ENCODE results near the gene ARHGAP42. TPM values are rescaled to one million over a fixed set of nuclear protein-coding genes. Genes with fewer than 3 reads are reported as not detected.

The ARHGAP42 gene
- total RNA-seq, 1 experiment from 2014 or later: 26.5 TPM

GRCh38 chr11:100970283-100971164, 283.4 kb downstream of the ARHGAP42 start:
- Histone ChIP-seq H3K4me3 (no peak overlapping the region), H3K36me3 (peaks cover 7% of the 10 kb centered on the region; the same call in 1 of the 2 replicates), H3K27ac (no peak overlapping the region), H3K4me1 (no peaks in the 10 kb centered on the region), H3K27me3 (no peaks in the 10 kb centered on the region), H3K9me3 (replicated peaks) (no peaks in the 10 kb centered on the region)
- DNase-seq: no peak

GRCh38 chr11:100972046-100972445, 285.0 kb downstream of the ARHGAP42 start:
- Histone ChIP-seq H3K36me3 (0 out of 2 replicates have a peak, but pooled peaks cover 7% of the 10 kb centered on the region), H3K4me1 (no peaks in the 10 kb centered on the region), H3K27me3 (no peaks in the 10 kb centered on the region), H3K4me3 (no peak overlapping the region), H3K9me3 (replicated peaks) (no peaks in the 10 kb centered on the region), H3K27ac (no peak overlapping the region)
- DNase-seq: no peak

DNA sequence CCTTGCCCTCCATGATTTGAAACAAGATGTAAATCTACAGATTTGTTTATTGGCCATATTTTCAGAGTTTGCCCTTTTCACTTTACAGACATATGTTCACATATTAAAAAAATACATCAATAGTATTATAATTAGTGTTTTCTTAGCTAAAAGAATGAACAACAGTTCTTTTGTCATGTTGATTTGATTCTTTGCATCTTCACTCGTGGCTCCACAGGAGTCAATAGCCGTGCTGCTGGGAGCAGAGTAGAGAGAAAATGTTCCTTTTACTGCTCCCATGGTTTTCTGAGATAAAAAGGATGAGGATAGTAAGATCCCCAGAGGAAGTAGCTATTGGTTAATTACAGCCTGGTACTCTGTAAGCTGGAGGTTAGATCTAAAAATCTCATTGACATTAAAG, 291.4 kb downstream of the ARHGAP42 start:
- no peak for DNase-seq
- H3K4me3 ChIP-seq: no peak overlapping the region

DNA sequence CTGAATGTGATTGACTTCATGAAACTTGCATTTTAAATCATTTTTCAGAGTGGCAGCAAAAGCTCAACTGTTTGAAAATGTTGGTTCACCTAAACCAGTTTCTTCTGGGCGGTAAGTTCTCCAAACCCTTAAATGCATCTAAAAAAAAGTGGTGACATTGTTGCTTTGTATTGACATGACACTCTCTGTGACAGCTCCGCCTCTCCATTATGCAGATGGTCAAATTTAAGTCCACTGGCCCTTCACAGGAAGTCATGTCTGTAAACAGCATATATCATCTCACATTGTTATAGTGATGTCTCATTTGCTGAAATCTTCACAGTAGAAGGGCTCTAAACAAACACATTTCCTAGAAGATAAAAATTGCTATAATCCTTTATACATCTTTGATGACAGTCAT, 291.9 kb downstream of the ARHGAP42 start:
- H3K36me3 ChIP-seq: no peaks in the 10 kb centered on the region
- H3K4me3 ChIP-seq: no peak overlapping the region
- H3K4me1 ChIP-seq: no peaks in the 10 kb centered on the region
- no peaks in the 10 kb centered on the region for H3K27me3 ChIP-seq
- no peaks in the 10 kb centered on the region for H3K9me3 ChIP-seq (replicated peaks)
- no peak overlapping the region for H3K27ac ChIP-seq
- DNase-seq: no peak

More for the DNA sequence above, 291.4 kb downstream of the ARHGAP42 start:
- Histone ChIP-seq H3K36me3 (no peaks in the 10 kb centered on the region), H3K27me3 (no peaks in the 10 kb centered on the region), H3K9me3 (replicated peaks) (no peaks in the 10 kb centered on the region), H3K27ac (no peak overlapping the region), H3K4me1 (no peaks in the 10 kb centered on the region)

- H3K36me3 ChIP-seq: no peaks in the 10 kb centered on the region
- H3K27ac ChIP-seq: no peak overlapping the region
- peak in 1 of 2 experiments; percentile 2 for DNase-seq
- H3K4me3 ChIP-seq: no peak overlapping the region
- H3K27me3 ChIP-seq: no peaks in the 10 kb centered on the region
- no peaks in the 10 kb centered on the region for H3K9me3 ChIP-seq (replicated peaks)
- H3K4me1 ChIP-seq: no peaks in the 10 kb centered on the region
Observed at GRCh38 chr11:100980156-100980555, 293.1 kb downstream of the ARHGAP42 start.

- Histone ChIP-seq H3K4me1 (no peaks in the 10 kb centered on the region), H3K36me3 (no peaks in the 10 kb centered on the region), H3K9me3 (replicated peaks) (no peaks in the 10 kb centered on the region), H3K27ac (no peak overlapping the region), H3K4me3 (no peak overlapping the region), H3K27me3 (no peaks in the 10 kb centered on the region)
- DNase-seq: no peak
Observed at GRCh38 chr11:100981196-100981824, 294.2 kb downstream of the ARHGAP42 start.

DNA sequence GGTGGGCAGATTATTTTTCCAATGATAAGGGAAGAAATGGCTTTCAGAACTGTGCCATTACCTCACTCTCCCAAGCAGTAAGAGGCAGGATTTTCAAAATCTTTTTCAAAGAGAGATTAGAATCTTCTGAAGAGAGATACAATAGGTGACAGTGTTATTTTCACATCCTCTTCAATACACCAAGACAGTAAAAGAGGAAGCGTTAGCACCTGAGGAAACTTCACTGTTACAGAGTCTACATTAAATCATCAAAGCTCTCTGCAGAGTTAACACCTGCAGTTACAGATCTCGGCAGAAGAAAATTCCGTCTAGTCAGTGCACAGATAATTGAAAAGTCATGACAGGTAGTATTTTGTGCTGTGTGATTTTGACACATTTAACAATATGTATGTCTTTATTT, 297.6 kb downstream of the ARHGAP42 start:
- DNase-seq: no peak
- no peaks in the 10 kb centered on the region for H3K9me3 ChIP-seq (replicated peaks)
- no peaks in the 10 kb centered on the region for H3K4me1 ChIP-seq
- H3K36me3 ChIP-seq: no peaks in the 10 kb centered on the region
- no peaks in the 10 kb centered on the region for H3K27me3 ChIP-seq
- H3K4me3 ChIP-seq: no peak overlapping the region
- no peak overlapping the region for H3K27ac ChIP-seq

DNA sequence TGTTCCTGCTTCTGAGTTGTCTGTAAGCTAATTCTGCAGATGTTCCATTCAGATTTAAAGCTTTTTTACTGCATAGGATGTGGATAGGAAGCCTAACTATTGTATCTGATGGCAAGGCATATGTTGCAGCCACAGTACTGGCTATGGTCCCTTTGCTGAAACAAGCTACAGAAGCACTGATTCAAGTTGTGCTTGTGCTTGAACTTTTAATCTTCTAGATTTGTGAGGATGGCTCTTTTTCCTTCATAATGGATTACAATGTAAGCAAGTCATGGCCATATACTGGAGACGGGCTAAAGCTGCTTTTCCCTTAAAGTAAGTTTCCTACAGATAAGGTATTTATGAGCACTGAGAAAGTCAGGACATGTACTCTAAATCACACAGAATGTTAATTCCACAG, 303.8 kb downstream of the ARHGAP42 start:
- H3K27me3 ChIP-seq: no peaks in the 10 kb centered on the region
- no peak overlapping the region for H3K4me3 ChIP-seq

GRCh38 chr11:100991541-100991940, 304.5 kb downstream of the ARHGAP42 start:
- Histone ChIP-seq H3K4me3 (no peak overlapping the region), H3K36me3 (no peaks in the 10 kb centered on the region), H3K4me1 (no peaks in the 10 kb centered on the region), H3K27ac (no peak overlapping the region), H3K27me3 (no peaks in the 10 kb centered on the region), H3K9me3 (replicated peaks) (no peaks in the 10 kb centered on the region)
- DNase-seq: no peak

More for the DNA sequence above, 303.8 kb downstream of the ARHGAP42 start:
- Histone ChIP-seq H3K4me1 (no peaks in the 10 kb centered on the region), H3K9me3 (replicated peaks) (no peaks in the 10 kb centered on the region), H3K27ac (no peak overlapping the region), H3K36me3 (no peaks in the 10 kb centered on the region)
- DNase-seq: no peak

- Histone ChIP-seq H3K36me3 (no peaks in the 10 kb centered on the region), H3K27ac (no peak overlapping the region)
- no peak for DNase-seq
Observed at GRCh38 chr11:100994966-100995365, 307.9 kb downstream of the ARHGAP42 start.

DNA sequence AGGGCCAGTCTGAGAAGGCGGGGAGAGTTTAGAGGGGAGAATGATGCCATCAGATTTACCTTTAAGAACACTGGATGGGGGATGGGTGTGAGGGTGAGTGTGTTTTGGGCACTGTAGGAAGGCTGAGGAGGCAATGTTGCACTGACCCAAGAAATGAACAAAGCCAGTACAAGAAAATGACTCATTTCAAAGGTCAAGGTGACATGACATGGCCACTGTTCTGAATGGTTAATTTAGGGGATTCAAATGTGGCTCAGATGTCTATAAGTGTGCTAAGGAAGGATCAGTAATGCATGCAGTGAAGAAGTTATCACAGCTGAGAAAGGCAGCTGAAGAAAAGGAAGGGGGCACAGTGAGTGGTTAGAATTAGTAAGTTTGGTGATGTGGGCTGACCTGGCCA, 312.7 kb downstream of the ARHGAP42 start:
- Histone ChIP-seq H3K36me3 (no peaks in the 10 kb centered on the region), H3K27ac (no peak overlapping the region), H3K4me3 (no peak overlapping the region), H3K27me3 (no peaks in the 10 kb centered on the region), H3K9me3 (replicated peaks) (no peaks in the 10 kb centered on the region), H3K4me1 (no peaks in the 10 kb centered on the region)
- DNase-seq: no peak

More at GRCh38 chr11:100994966-100995365, 307.9 kb downstream of the ARHGAP42 start:
- H3K4me1 ChIP-seq: no peaks in the 10 kb centered on the region
- H3K4me3 ChIP-seq: no peak overlapping the region
- H3K9me3 ChIP-seq (replicated peaks): no peaks in the 10 kb centered on the region
- H3K27me3 ChIP-seq: no peaks in the 10 kb centered on the region

GRCh38 chr11:101003468-101003867, 316.4 kb downstream of the ARHGAP42 start:
- Histone ChIP-seq H3K27ac (no peak overlapping the region), H3K36me3 (no peaks in the 10 kb centered on the region)
- DNase-seq: peak; percentile 8 to 42

DNA sequence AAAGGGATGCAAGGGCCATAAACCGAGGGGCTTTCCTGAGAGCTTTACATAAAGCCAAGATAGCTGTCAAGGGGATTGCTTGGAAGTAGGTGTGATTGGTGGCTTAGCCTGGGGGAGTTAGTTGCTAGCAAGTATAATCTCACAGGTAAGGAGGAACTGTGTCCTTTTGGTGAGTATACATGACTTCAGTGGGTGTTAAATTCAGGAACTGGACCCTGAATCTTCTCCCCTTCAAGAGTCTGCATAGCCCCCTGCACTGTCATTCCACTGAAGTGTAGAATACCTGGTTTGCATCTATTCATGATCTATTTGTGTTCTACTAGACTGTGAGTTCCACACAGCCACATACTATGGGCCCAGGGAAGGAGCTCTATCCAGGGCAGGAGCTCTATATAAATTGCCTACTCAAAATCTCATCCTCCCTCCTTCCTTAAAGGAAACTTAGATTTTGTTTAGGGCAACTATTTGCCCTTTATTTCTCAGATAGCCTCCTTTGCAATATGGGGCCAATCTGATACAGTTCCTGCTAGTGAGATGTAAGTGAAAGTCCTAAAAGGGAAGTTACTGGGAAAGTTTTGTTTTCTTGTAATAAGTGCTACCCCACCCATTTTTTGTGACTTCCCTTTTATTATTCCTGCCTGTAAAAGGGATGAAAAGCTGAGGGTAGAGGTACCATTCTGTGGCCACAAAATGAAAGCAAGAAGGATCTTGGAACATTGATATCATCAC, 322.0 kb downstream of the ARHGAP42 start:
- H3K36me3 ChIP-seq: no peaks in the 10 kb centered on the region
- no peaks in the 10 kb centered on the region for H3K9me3 ChIP-seq (replicated peaks)
- H3K27ac ChIP-seq: no peak overlapping the region
- no peaks in the 10 kb centered on the region for H3K27me3 ChIP-seq
- H3K4me1 ChIP-seq: peaks cover 13% of the 10 kb centered on the region
- DNase-seq: no peak
- H3K4me3 ChIP-seq: no peak overlapping the region

More at GRCh38 chr11:101003468-101003867, 316.4 kb downstream of the ARHGAP42 start:
- no peaks in the 10 kb centered on the region for H3K27me3 ChIP-seq
- no peaks in the 10 kb centered on the region for H3K4me1 ChIP-seq
- H3K4me3 ChIP-seq: no peak overlapping the region
- H3K9me3 ChIP-seq (replicated peaks): no peaks in the 10 kb centered on the region

- no peak overlapping the region for H3K27ac ChIP-seq
- H3K4me3 ChIP-seq: no peak overlapping the region
- no peaks in the 10 kb centered on the region for H3K9me3 ChIP-seq (replicated peaks)
- H3K27me3 ChIP-seq: no peaks in the 10 kb centered on the region
- peaks cover 13% of the 10 kb centered on the region for H3K4me1 ChIP-seq
- DNase-seq: no peak
- no peaks in the 10 kb centered on the region for H3K36me3 ChIP-seq
Observed at GRCh38 chr11:101009690-101010055, 322.6 kb downstream of the ARHGAP42 start.

- no peak overlapping the region for H3K4me3 ChIP-seq
- no peaks in the 10 kb centered on the region for H3K9me3 ChIP-seq (replicated peaks)
- no peak overlapping the region for H3K27ac ChIP-seq
- H3K4me1 ChIP-seq: peaks cover 13% of the 10 kb centered on the region
- H3K27me3 ChIP-seq: no peaks in the 10 kb centered on the region
- H3K36me3 ChIP-seq: no peaks in the 10 kb centered on the region
- DNase-seq: no peak
Observed at GRCh38 chr11:101010899-101011298, 323.8 kb downstream of the ARHGAP42 start.
